K562 (cell line): ENCODE results near the gene NFATC1. TPM values are rescaled to one million over a fixed set of nuclear protein-coding genes. Genes with fewer than 3 reads are reported as not detected.

Experiments
- ELF2 ChIP-seq: fragments of 250-450 bp; sonication (Bioruptor Pico); IDR thresholded peaks from 2 replicates; pipeline ENCODE4 v1.5.0; 2021; ENCODE audit warnings: mild to moderate bottlenecking
- EP400 ChIP-seq: fragments of 450-650 bp; IDR thresholded peaks from 2 replicates; pipeline ENCODE4 v1.6.1; 2017; ENCODE audit warnings: antibody characterized with exemption, mild to moderate bottlenecking, moderate library complexity
- ETS2 ChIP-seq: IDR thresholded peaks from 2 replicates; pipeline ENCODE4 v1.6.1; 2016; ENCODE audit warnings: borderline replicate concordance, missing genetic modification characterization, mild to moderate bottlenecking, moderate library complexity, missing compliant biosample characterization; ENCODE audit not compliant: poor library complexity, severe bottlenecking
- FOXP1 ChIP-seq: sonication (generic); formaldehyde crosslinking; IDR thresholded peaks from 2 replicates; pipeline ENCODE4 v1.8.0; 2022; ENCODE audit warnings: mild to moderate bottlenecking, missing genetic modification reagents
- GATAD2A ChIP-seq: fragments of 450-650 bp; IDR thresholded peaks from 2 replicates; pipeline ENCODE4 v1.6.1; 2017
- HNRNPL ChIP-seq: fragments of 200-400 bp; formaldehyde crosslinking; IDR thresholded peaks from 2 replicates; pipeline ENCODE4 v1.6.1; 2017; ENCODE audit warnings: low read depth, mild to moderate bottlenecking, low read length
- RBM15 ChIP-seq: fragments of 200-400 bp; formaldehyde crosslinking; IDR thresholded peaks from 2 replicates; pipeline ENCODE4 v1.6.1; 2018; ENCODE audit warnings: mild to moderate bottlenecking, low read length, moderate library complexity; ENCODE audit not compliant: insufficient read depth
- SREBF1 ChIP-seq: fragments of 150-350 bp; IDR thresholded peaks from 2 replicates; pipeline ENCODE4 v1.6.1; 2014; ENCODE audit warnings: antibody characterized with exemption, low read depth, low read length, borderline replicate concordance
- SREBF2 ChIP-seq: sonication (generic); formaldehyde crosslinking; IDR thresholded peaks from 2 replicates; pipeline ENCODE4 v1.4.0; 2020; ENCODE audit warnings: mild to moderate bottlenecking, missing genetic modification reagents
- STAG1 ChIP-seq: sonication (generic); formaldehyde crosslinking; IDR thresholded peaks from 2 replicates; pipeline ENCODE4 v1.5.0; 2020; ENCODE audit warnings: missing genetic modification reagents, borderline replicate concordance
- polyA plus RNA-seq, 8 experiments: library from polyadenylated mRNA; depleted of rRNA in 4 of 8; stranded (reverse) in 5 of 8; unstranded in 3 of 8; fragments of >200 nt; fragmentation: Nextera tagmentation in 2 of 8; fragmentation: Illumina TruSeq in 1 of 8; extraction: Ambion mirVana in 2 of 8; extraction: Trizol in 1 of 8; gene quantifications; 2 replicates each; pipeline versions ENCODE4 v1.2.1 to v1.2.3, GENCODE V29; 2011 to 2014; ENCODE audit warnings: inconsistent platforms in 1 of 8, missing spikeins in 1 of 8
- total RNA-seq, 7 experiments: library from RNA; depleted of rRNA in 6 of 7; stranded (reverse); fragments of >200 nt in 6 of 7; fragmentation: Illumina TruSeq in 2 of 7; extraction: Trizol in 2 of 7; gene quantifications; 2 replicates each; pipeline versions ENCODE4 v1.2.1 to v1.2.3, GENCODE V29; 2011 to 2021; ENCODE audit warnings: low replicate concordance in 1 of 7
- TF ChIP-seq, protein P1 (sequence below): fragments of 250-450 bp; sonication (Bioruptor Pico); IDR thresholded peaks from 2 replicates; pipeline ENCODE4 v1.4.0; 2020; ENCODE audit warnings: mild to moderate bottlenecking, moderate library complexity, borderline replicate concordance
- TF ChIP-seq, protein P2 (sequence below): sonication (generic); formaldehyde crosslinking; IDR thresholded peaks from 2 replicates; pipeline ENCODE4 v1.5.0; 2020; ENCODE audit warnings: missing genetic modification reagents
- TF ChIP-seq, protein P3 (sequence below), 2 experiments: IDR thresholded peaks; 2 replicates each; pipeline ENCODE4 v1.6.1; 2011; ENCODE audit warnings: borderline replicate concordance in 1 of 2, control low read depth in 1 of 2, low read depth in 1 of 2, low read length in 1 of 2, mild to moderate bottlenecking in 1 of 2, mixed read lengths in 1 of 2, moderate library complexity in 1 of 2; ENCODE audit not compliant: insufficient read depth in 1 of 2, insufficient read length in 1 of 2, poor library complexity in 1 of 2, severe bottlenecking in 1 of 2; ENCODE audit errors: extremely low read depth in 1 of 2
- TF ChIP-seq, protein P4 (sequence below): sonication (generic); formaldehyde crosslinking; IDR thresholded peaks from 2 replicates; pipeline ENCODE4 v1.8.0; 2022; ENCODE audit warnings: missing genetic modification reagents, mild to moderate bottlenecking, borderline replicate concordance
- TF ChIP-seq, protein P5 (sequence below): fragments of 450-650 bp; formaldehyde crosslinking; conservative IDR thresholded peaks from 2 replicates; pipeline ENCODE4 v1.4.0; 2022; ENCODE audit warnings: mild to moderate bottlenecking, missing genetic modification characterization
- TF ChIP-seq, protein P6 (sequence below): fragments of 450-650 bp; formaldehyde crosslinking; IDR thresholded peaks from 2 replicates; pipeline ENCODE4 v1.4.0; 2022; ENCODE audit warnings: missing genetic modification characterization

Gene NFATC1
- total and polyA plus RNA-seq, 9 of the 15 experiments (the other 6 are each of a cell fraction or from before 2014, with no cell fraction given), result 1.1 to 16.4 (median 2.5) TPM

DNA sequence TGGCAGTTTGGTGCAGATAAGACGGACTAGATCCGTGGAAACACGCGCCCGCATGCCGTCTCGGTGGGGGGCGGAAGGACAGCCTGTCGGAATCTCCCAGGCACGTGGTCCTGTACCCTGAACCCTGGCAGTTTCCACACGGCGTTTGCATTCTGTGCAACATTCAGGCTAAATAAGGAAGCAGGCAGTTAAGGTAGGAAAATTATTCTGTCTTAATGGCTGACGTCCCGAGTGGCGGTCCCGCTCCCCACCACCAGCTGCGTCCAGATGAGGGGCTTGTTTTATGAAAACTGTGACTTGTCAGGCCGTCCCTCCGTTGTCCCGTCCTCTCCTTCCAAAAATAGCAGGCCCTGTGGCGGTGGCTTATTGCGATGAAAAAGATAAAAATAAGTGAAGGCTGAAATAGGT, 120.2 kb downstream of the NFATC1 start (continued):
- TF ChIP-seq, protein P1, sequence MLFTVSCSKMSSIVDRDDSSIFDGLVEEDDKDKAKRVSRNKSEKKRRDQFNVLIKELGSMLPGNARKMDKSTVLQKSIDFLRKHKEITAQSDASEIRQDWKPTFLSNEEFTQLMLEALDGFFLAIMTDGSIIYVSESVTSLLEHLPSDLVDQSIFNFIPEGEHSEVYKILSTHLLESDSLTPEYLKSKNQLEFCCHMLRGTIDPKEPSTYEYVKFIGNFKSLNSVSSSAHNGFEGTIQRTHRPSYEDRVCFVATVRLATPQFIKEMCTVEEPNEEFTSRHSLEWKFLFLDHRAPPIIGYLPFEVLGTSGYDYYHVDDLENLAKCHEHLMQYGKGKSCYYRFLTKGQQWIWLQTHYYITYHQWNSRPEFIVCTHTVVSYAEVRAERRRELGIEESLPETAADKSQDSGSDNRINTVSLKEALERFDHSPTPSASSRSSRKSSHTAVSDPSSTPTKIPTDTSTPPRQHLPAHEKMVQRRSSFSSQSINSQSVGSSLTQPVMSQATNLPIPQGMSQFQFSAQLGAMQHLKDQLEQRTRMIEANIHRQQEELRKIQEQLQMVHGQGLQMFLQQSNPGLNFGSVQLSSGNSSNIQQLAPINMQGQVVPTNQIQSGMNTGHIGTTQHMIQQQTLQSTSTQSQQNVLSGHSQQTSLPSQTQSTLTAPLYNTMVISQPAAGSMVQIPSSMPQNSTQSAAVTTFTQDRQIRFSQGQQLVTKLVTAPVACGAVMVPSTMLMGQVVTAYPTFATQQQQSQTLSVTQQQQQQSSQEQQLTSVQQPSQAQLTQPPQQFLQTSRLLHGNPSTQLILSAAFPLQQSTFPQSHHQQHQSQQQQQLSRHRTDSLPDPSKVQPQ (CRISPR knock-in tag), result no peak
- TF ChIP-seq SREBF2 (CRISPR knock-in tag), result no peak
- TF ChIP-seq, protein P2, sequence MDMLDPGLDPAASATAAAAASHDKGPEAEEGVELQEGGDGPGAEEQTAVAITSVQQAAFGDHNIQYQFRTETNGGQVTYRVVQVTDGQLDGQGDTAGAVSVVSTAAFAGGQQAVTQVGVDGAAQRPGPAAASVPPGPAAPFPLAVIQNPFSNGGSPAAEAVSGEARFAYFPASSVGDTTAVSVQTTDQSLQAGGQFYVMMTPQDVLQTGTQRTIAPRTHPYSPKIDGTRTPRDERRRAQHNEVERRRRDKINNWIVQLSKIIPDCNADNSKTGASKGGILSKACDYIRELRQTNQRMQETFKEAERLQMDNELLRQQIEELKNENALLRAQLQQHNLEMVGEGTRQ (CRISPR knock-in tag), result 0 out of 2 replicates have a peak, but pooled peaks have one; percentile 4
- TF ChIP-seq, protein P3, sequence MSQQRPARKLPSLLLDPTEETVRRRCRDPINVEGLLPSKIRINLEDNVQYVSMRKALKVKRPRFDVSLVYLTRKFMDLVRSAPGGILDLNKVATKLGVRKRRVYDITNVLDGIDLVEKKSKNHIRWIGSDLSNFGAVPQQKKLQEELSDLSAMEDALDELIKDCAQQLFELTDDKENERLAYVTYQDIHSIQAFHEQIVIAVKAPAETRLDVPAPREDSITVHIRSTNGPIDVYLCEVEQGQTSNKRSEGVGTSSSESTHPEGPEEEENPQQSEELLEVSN (IDR thresholded peaks at IDR 0.05; ENCODE audit: borderline replicate concordance in 1 of 2, extremely low read depth in 1 of 2, insufficient read depth in 1 of 2, insufficient read length in 1 of 2, low read depth in 1 of 2, low read length in 1 of 2, poor library complexity in 1 of 2, severe bottlenecking in 1 of 2), result peak; percentile 51 to 73
- TF ChIP-seq, protein P4, sequence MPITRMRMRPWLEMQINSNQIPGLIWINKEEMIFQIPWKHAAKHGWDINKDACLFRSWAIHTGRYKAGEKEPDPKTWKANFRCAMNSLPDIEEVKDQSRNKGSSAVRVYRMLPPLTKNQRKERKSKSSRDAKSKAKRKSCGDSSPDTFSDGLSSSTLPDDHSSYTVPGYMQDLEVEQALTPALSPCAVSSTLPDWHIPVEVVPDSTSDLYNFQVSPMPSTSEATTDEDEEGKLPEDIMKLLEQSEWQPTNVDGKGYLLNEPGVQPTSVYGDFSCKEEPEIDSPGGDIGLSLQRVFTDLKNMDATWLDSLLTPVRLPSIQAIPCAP (CRISPR knock-in tag), result no peak; the same call in 1 of the 2 replicates
- TF ChIP-seq STAG1 (CRISPR knock-in tag), result no peak
- no peak for TF ChIP-seq RBM15
- TF ChIP-seq, protein P5, sequence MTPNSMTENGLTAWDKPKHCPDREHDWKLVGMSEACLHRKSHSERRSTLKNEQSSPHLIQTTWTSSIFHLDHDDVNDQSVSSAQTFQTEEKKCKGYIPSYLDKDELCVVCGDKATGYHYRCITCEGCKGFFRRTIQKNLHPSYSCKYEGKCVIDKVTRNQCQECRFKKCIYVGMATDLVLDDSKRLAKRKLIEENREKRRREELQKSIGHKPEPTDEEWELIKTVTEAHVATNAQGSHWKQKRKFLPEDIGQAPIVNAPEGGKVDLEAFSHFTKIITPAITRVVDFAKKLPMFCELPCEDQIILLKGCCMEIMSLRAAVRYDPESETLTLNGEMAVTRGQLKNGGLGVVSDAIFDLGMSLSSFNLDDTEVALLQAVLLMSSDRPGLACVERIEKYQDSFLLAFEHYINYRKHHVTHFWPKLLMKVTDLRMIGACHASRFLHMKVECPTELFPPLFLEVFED (CRISPR knock-in tag), result no peak
- 0 out of 2 replicates have a peak, but pooled peaks have one; percentile 27 for TF ChIP-seq EP400
- TF ChIP-seq GATAD2A, result no peak
- TF ChIP-seq ETS2 (tag), result no peak
- TF ChIP-seq ELF2 (CRISPR knock-in tag), result no peak
- peak; percentile 75; the same call in 1 of the 2 replicates for TF ChIP-seq FOXP1 (CRISPR knock-in tag)
- TF ChIP-seq, protein P6, sequence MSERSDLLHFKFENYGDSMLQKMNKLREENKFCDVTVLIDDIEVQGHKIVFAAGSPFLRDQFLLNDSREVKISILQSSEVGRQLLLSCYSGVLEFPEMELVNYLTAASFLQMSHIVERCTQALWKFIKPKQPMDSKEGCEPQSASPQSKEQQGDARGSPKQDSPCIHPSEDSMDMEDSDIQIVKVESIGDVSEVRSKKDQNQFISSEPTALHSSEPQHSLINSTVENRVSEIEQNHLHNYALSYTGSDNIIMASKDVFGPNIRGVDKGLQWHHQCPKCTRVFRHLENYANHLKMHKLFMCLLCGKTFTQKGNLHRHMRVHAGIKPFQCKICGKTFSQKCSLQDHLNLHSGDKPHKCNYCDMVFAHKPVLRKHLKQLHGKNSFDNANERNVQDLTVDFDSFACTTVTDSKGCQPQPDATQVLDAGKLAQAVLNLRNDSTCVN, result no peak
- TF ChIP-seq HNRNPL, result no peak
- TF ChIP-seq SREBF1, result no peak
